Endothelial cell (in vitro differentiated cells): ENCODE data around the gene DHCR7. TPM values are rescaled to one million over a fixed set of nuclear protein-coding genes. Genes with fewer than 3 reads are reported as not detected.
A peak's percentile ranks its signal among the peaks of the same experiment; 100 is the strongest.

ENCODE experiments used
- DNase-seq: peaks from one replicate; pipeline ENCODE4 v3.0.0; 2021; ENCODE audit warnings: low spot score
- H3K27ac Mint-ChIP-seq: one replicate; pipeline ENCODE4 v1.8.0; 2021; ENCODE audit warnings: mixed read lengths, inconsistent platforms; ENCODE audit not compliant: unreplicated experiment
- H3K27me3 Mint-ChIP-seq: one replicate; pipeline ENCODE4 v1.8.0; 2021; ENCODE audit warnings: mild to moderate bottlenecking, moderate library complexity, mixed read lengths, inconsistent platforms; ENCODE audit not compliant: unreplicated experiment
- H3K36me3 Mint-ChIP-seq: one replicate; pipeline ENCODE4 v1.8.0; 2021; ENCODE audit warnings: mild to moderate bottlenecking, low read depth, mixed read lengths, inconsistent platforms; ENCODE audit not compliant: unreplicated experiment
- H3K4me1 Mint-ChIP-seq: one replicate; pipeline ENCODE4 v1.8.0; 2021; ENCODE audit warnings: mild to moderate bottlenecking, mixed read lengths, inconsistent platforms; ENCODE audit not compliant: unreplicated experiment
- H3K4me3 Mint-ChIP-seq: one replicate; pipeline ENCODE4 v1.8.0; 2021; ENCODE audit warnings: mild to moderate bottlenecking, mixed read lengths, inconsistent platforms; ENCODE audit not compliant: unreplicated experiment
- H3K9me3 Mint-ChIP-seq: one replicate; pipeline ENCODE4 v1.8.0; 2021; ENCODE audit warnings: mixed read lengths, inconsistent platforms; ENCODE audit not compliant: unreplicated experiment
- CTCF ChIP-seq: fragments of 200-600 bp; sonication (generic); IDR thresholded peaks from one replicate; pipeline ENCODE4 v1.5.0; 2021; ENCODE audit warnings: antibody characterized with exemption; ENCODE audit not compliant: unreplicated experiment
- total RNA-seq: library from RNA; stranded (reverse); fragmentation: NEBNext Ultra II Directional; extraction: Animal tissue kit (Norgen Biotek cat#: 25700); gene quantifications from one replicate; pipeline ENCODE4 v1.2.1, GENCODE V29; 2021; ENCODE audit not compliant: unreplicated experiment

The DHCR7 gene
- total RNA-seq, 1 donor from 2014 or later, result 130 TPM

- H3K36me3 Mint-ChIP-seq, result peaks cover 71% of the 10 kb centered on the region
- peaks cover 9% of the 10 kb centered on the region for H3K4me1 Mint-ChIP-seq
- peaks cover 2% of the 10 kb centered on the region for H3K27me3 Mint-ChIP-seq
- TF ChIP-seq CTCF, result no peak
- H3K4me3 Mint-ChIP-seq, result peak overlapping the region; percentile 79
- peak overlapping the region; percentile 52 for H3K27ac Mint-ChIP-seq
- DNase-seq, result no peak
- no peaks in the 10 kb centered on the region for H3K9me3 Mint-ChIP-seq
Measured at GRCh38 chr11:71483692-71484091, 35.5 kb upstream of the DHCR7 start.

- peaks cover 6% of the 10 kb centered on the region for H3K4me1 Mint-ChIP-seq
- DNase-seq, result no peak
- no peak for TF ChIP-seq CTCF
- H3K36me3 Mint-ChIP-seq, result peaks cover 68% of the 10 kb centered on the region
- no peak overlapping the region for H3K4me3 Mint-ChIP-seq
- peaks cover 6% of the 10 kb centered on the region for H3K27me3 Mint-ChIP-seq
- H3K27ac Mint-ChIP-seq, result no peak overlapping the region
- no peaks in the 10 kb centered on the region for H3K9me3 Mint-ChIP-seq
Measured at GRCh38 chr11:71482746-71483364, 34.7 kb upstream of the DHCR7 start.

DNA sequence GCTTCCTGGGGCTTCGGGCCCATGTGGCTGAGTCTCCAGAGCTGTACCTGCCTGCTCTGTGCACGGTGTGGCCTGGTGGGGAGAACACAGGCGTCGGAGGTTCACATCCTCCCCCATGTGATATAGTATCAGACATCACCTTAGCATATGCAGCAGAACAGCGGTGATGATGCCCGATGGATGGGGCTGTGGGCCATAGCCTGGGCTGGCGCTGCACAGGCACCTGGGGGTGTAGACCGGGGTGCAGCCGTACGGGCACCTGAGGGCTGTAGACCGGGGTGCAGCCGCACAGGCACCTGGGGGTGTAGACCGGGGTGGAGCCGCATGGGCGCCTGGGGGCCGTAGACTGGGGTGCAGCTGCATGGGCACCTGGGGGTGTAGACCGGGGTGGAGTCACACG lies 34.0 kb upstream of the DHCR7 start:
- no peak for TF ChIP-seq CTCF
- Mint-ChIP-seq H3K27ac (no peak overlapping the region), H3K4me3 (no peak overlapping the region), H3K27me3 (peaks cover 10% of the 10 kb centered on the region), H3K36me3 (peaks cover 71% of the 10 kb centered on the region), H3K9me3 (no peaks in the 10 kb centered on the region), H3K4me1 (peaks cover 8% of the 10 kb centered on the region)
- no peak for DNase-seq

GRCh38 chr11:71481101-71481960 lies 33.1 kb upstream of the DHCR7 start:
- H3K4me3 Mint-ChIP-seq, result peak overlapping the region; percentile 39
- no peak for TF ChIP-seq CTCF
- H3K9me3 Mint-ChIP-seq, result no peaks in the 10 kb centered on the region
- peaks cover 10% of the 10 kb centered on the region for H3K27me3 Mint-ChIP-seq
- H3K27ac Mint-ChIP-seq, result no peak overlapping the region
- H3K4me1 Mint-ChIP-seq, result peaks cover 8% of the 10 kb centered on the region
- DNase-seq, result no peak
- peaks cover 71% of the 10 kb centered on the region for H3K36me3 Mint-ChIP-seq

DNA sequence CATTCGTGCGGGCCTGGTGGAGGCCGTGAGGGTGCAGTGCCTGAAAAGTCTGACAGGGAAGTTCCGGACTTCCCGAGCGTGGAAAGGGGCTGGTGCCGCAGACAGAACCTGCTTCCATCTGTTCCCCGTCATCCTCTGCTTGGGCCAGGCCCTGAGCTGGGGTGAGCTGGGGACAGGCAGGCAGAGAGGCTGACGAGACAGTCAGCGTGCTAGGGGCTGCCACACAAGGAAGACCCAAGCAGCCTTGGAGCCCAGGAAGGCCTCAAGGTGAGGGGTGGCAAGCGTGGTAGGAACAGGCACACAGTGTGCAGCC lies 30.3 kb upstream of the DHCR7 start:
- Mint-ChIP-seq H3K4me3 (no peak overlapping the region), H3K36me3 (peaks cover 50% of the 10 kb centered on the region), H3K27ac (no peak overlapping the region), H3K4me1 (peaks cover 8% of the 10 kb centered on the region), H3K27me3 (peaks cover 8% of the 10 kb centered on the region), H3K9me3 (no peaks in the 10 kb centered on the region)
- no peak for TF ChIP-seq CTCF
- no peak for DNase-seq
